Stomach (tissue), 9 donors: ENCODE measurements around the gene PPP1R16B. TPM values are rescaled to one million over a fixed set of nuclear protein-coding genes. Genes with fewer than 3 reads are reported as not detected.

Experiments
- DNase-seq, 2 donors: peaks; one replicate each; pipeline versions ENCODE4 v3.0.0 to v3.0.0-alpha.2; 2013 to 2019
- H3K27ac ChIP-seq, 5 donors: fragments of 200-600 bp in 4 of 5; sonication (generic) in 4 of 5; one replicate each; pipeline ENCODE4 v1.5.1; 2013 to 2019; ENCODE audit warnings: mild to moderate bottlenecking in 1 of 5, moderate library complexity in 1 of 5
- H3K27me3 ChIP-seq, 3 donors: fragments of 200-600 bp; sonication (generic); one replicate each; pipeline ENCODE4 v1.5.1; 2017 to 2019; ENCODE audit warnings: mixed run types in 1 of 3
- H3K36me3 ChIP-seq, 4 donors: fragments of 200-600 bp; sonication (generic); 1 replicate in 3 of 4; 2 replicates in 1 of 4; pipeline ENCODE4 v1.5.1; 2016 to 2019
- H3K4me1 ChIP-seq, 4 donors: fragments of 200-600 bp; sonication (generic); one replicate each; pipeline ENCODE4 v1.5.1; 2016 to 2019
- H3K4me3 ChIP-seq, 4 donors: fragments of 200-600 bp; sonication (generic) in 3 of 4; one replicate each; pipeline ENCODE4 v1.5.1; 2016 to 2019; ENCODE audit warnings: mild to moderate bottlenecking in 1 of 4
- H3K9me3 ChIP-seq, 4 donors: fragments of 200-600 bp; sonication (generic); one replicate each; pipeline ENCODE4 v1.5.1; 2016 to 2019
- CTCF ChIP-seq, 7 experiments: fragments of 450-650 bp in 4 of 7; fragments of 200-600 bp in 3 of 7; sonication (generic) in 3 of 7; IDR thresholded peaks; one replicate each; pipeline ENCODE4 v1.5.1; 2016 to 2019; ENCODE audit warnings: antibody characterized with exemption in 7 of 7, control low read depth in 2 of 7, mild to moderate bottlenecking in 1 of 7
- EP300 ChIP-seq: sonication (generic); formaldehyde crosslinking; IDR thresholded peaks from one replicate; pipeline ENCODE4 v1.6.1; 2017; ENCODE audit warnings: antibody characterized with exemption
- POLR2A ChIP-seq, 4 donors: fragments of 450-650 bp; IDR thresholded peaks; one replicate each; pipeline ENCODE4 v1.6.1; 2016; ENCODE audit warnings: antibody characterized with exemption in 4 of 4, control low read depth in 2 of 4, mild to moderate bottlenecking in 1 of 4, moderate library complexity in 1 of 4
- POLR2AphosphoS5 ChIP-seq, 3 donors: sonication (generic); formaldehyde crosslinking; IDR thresholded peaks; one replicate each; pipeline ENCODE4 v1.6.1; 2016; ENCODE audit warnings: antibody characterized with exemption in 3 of 3
- WGBS, 5 donors: extraction: QIAGEN DNeasy Blood & Tissue Kit in 3 of 5; methylation state at CpG; one replicate each; pipeline versions ENCODE4 v1.1.5 to v1.1.7; 2013 to 2018; 5-methylcytosine and 5-hydroxymethylcytosine counted together
- intact Hi-C: fragments of 100-400 bp; cut with DNase I; formaldehyde crosslinking; loops from one replicate; pipeline ENCODE4 v1.15.1; 2023; ENCODE audit warnings: low total_unique reads
- polyA plus RNA-seq, 3 donors: library from polyadenylated mRNA; stranded (reverse); fragments of 200-250 nt; gene quantifications; one replicate each; pipeline ENCODE4 v1.2.3, GENCODE V29; 2013
- total RNA-seq, 5 donors: library from RNA; depleted of rRNA; stranded (reverse); fragments of >200 nt; gene quantifications; one replicate each; pipeline versions ENCODE4 v1.1.0 to v1.2.3, GENCODE V29; 2014 to 2016
- donor health status: healthy with polysubstance abuse.
- donor health status: Bipolar disorder and iron deficiency.
- donor health status: healthy.

PPP1R16B gene
- total and polyA plus RNA-seq, 8 donors = 1.2 to 18.7 (median 6.2) TPM

GRCh38 chr20:38920851-38921250, 115.4 kb downstream of the PPP1R16B start:
- no peak overlapping the region for H3K4me3 ChIP-seq

GRCh38 chr20:38924718-38925117, 119.2 kb downstream of the PPP1R16B start:
- peaks cover 0 to 24% (median 0%) of the 10 kb centered on the region in 3 donors for H3K27me3 ChIP-seq
- 88 to 98% (median 93%) methylated on average over 2 of the region's 2 CpGs for WGBS, 5 donors
- H3K4me3 ChIP-seq = no peak overlapping the region
- H3K36me3 ChIP-seq = no peaks in the 10 kb centered on the region
- intact Hi-C loops = loop anchor here (10.0 kb wide), 1 partner anchor 130 kb away; no protein-coding TSS in a partner anchor
- H3K27ac ChIP-seq = no peak overlapping the region
- H3K9me3 ChIP-seq = no peaks in the 10 kb centered on the region
- H3K4me1 ChIP-seq = peaks cover 9 to 34% (median 23%) of the 10 kb centered on the region in 4 donors
- DNase-seq = no peak
- TF ChIP-seq POLR2A (IDR thresholded peaks at IDR 0.05) (no peak), CTCF (IDR thresholded peaks at IDR 0.05) (no peak), EP300 (no peak)

More at GRCh38 chr20:38920851-38921250, 115.4 kb downstream of the PPP1R16B start:
- Histone ChIP-seq H3K9me3 (no peaks in the 10 kb centered on the region), H3K27me3 (peaks cover 0 to 31% (median 0%) of the 10 kb centered on the region in 3 donors), H3K4me1 (peaks cover 0 to 4% (median 2%) of the 10 kb centered on the region in 4 donors), H3K36me3 (peaks cover 0 to 17% (median 7%) of the 10 kb centered on the region in 4 donors), H3K27ac (no peak overlapping the region)
- no peak for TF ChIP-seq POLR2AphosphoS5 (IDR thresholded peaks at IDR 0.05)
- WGBS, 5 donors = 78 to 90% (median 85%) methylated on average over 9 of the region's 9 CpGs
- intact Hi-C loops = loop anchor here (10.0 kb wide), 1 partner anchor 134 kb away; no protein-coding TSS in a partner anchor
- no peak for DNase-seq

- peak within 1 kb of the TSS; percentile 60 to 82 (median 74) for H3K4me3 ChIP-seq
- H3K27ac ChIP-seq = peak within 1 kb of the TSS in 4 of 5 donors; percentile 55 to 82 (median 70)
- H3K27me3 ChIP-seq = peaks cover 0 to 8% (median 0%) of the 10 kb centered on the region in 3 donors
- H3K36me3 ChIP-seq = no peaks in the 10 kb centered on the region
- no peaks in the 10 kb centered on the region for H3K9me3 ChIP-seq
- intact Hi-C loops = loop anchor here (10.0 kb wide), 1 partner anchor 128 kb away; no protein-coding TSS in a partner anchor
- DNase-seq = peak; percentile 94 to 98
- H3K4me1 ChIP-seq = peaks cover 9 to 45% (median 23%) of the 10 kb centered on the region in 4 donors
- 0 to 1% (median 0%) methylated on average over 25 to 95 of the region's 95 CpGs for WGBS, 5 donors
- TF ChIP-seq CTCF (IDR thresholded peaks at IDR 0.05) (peak in 2 of 7 experiments; percentile 70 to 80), POLR2AphosphoS5 (IDR thresholded peaks at IDR 0.05) (peak; percentile 58 to 95 (median 88)), EP300 (no peak), POLR2A (IDR thresholded peaks at IDR 0.05) (peak in 2 of 4 donors; percentile 15 to 46)
Observed at GRCh38 chr20:38926142-38926933, 120.8 kb downstream of the PPP1R16B start, which contains the start of gene FAM83D. Gene FAM83D (plus strand): TSS chr20:38926417. CDS start chr20:38926443, 26 bp downstream.

GRCh38 chr20:38926934-38927616, 121.6 kb downstream of the PPP1R16B start:
- intact Hi-C loops = loop anchor here (10.0 kb wide), 1 partner anchor 128 kb away; no protein-coding TSS in a partner anchor
- Histone ChIP-seq H3K27ac (peak overlapping the region in 4 of 5 donors; percentile 55 to 82 (median 70)), H3K4me1 (peaks cover 9 to 45% (median 23%) of the 10 kb centered on the region in 4 donors), H3K27me3 (peaks cover 0 to 6% (median 0%) of the 10 kb centered on the region in 3 donors), H3K4me3 (peak overlapping the region; percentile 60 to 82 (median 74)), H3K36me3 (no peaks in the 10 kb centered on the region), H3K9me3 (no peaks in the 10 kb centered on the region)
- TF ChIP-seq CTCF (IDR thresholded peaks at IDR 0.05) (no peak), POLR2A (IDR thresholded peaks at IDR 0.05) (no peak), EP300 (no peak), POLR2AphosphoS5 (IDR thresholded peaks at IDR 0.05) (no peak)
- WGBS, 5 donors = 7 to 10% (median 9%) methylated on average over 21 to 27 of the region's 27 CpGs
- DNase-seq = no peak
